MM.1S (cell line): ENCODE data around the gene DIO3.

Experiments used
- DNase-seq: peaks from one replicate; pipeline ENCODE4 v3.0.0-alpha.2; 2015
- H2AFZ ChIP-seq: fragments of 300-600 bp; sonication (generic); 2 replicates; pipeline ENCODE4 v1.6.0; 2016; ENCODE audit warnings: antibody characterized with exemption, low read length
- H3F3A ChIP-seq: fragments of 300-600 bp; sonication (generic); 2 replicates; pipeline ENCODE4 v1.6.1; 2016; ENCODE audit warnings: mild to moderate bottlenecking, antibody characterized with exemption, low read length, moderate library complexity, mixed read lengths; ENCODE audit not compliant: insufficient read depth
- H3K27ac ChIP-seq: fragments of 300-600 bp; sonication (generic); 2 replicates; pipeline ENCODE4 v1.5.1; 2016; ENCODE audit warnings: mild to moderate bottlenecking, low read length
- H3K27me3 ChIP-seq: fragments of 300-600 bp; sonication (generic); replicated peaks from 2 replicates; pipeline ENCODE4 v1.6.0; 2016; ENCODE audit warnings: low read length; ENCODE audit not compliant: insufficient read depth
- H3K36me3 ChIP-seq: fragments of 300-600 bp; sonication (generic); replicated peaks from 2 replicates; pipeline ENCODE4 v1.6.1; 2016; ENCODE audit warnings: mild to moderate bottlenecking, low read length, mixed read lengths; ENCODE audit not compliant: insufficient read depth
- H3K4me1 ChIP-seq: fragments of 300-600 bp; sonication (generic); 2 replicates; pipeline ENCODE4 v1.6.1; 2016; ENCODE audit warnings: low read length, mixed read lengths
- H3K4me2 ChIP-seq: fragments of 300-600 bp; sonication (generic); 2 replicates; pipeline ENCODE4 v1.6.0; 2016; ENCODE audit warnings: low read depth, low read length
- H3K4me3 ChIP-seq: fragments of 300-600 bp; sonication (generic); 2 replicates; pipeline ENCODE4 v1.5.1; 2016; ENCODE audit warnings: low read length, mixed read lengths
- H3K79me2 ChIP-seq: fragments of 300-600 bp; sonication (generic); 2 replicates; pipeline ENCODE4 v1.6.1; 2016; ENCODE audit warnings: mixed run types, low read length, mixed read lengths
- H3K9ac ChIP-seq: fragments of 300-600 bp; sonication (generic); 2 replicates; pipeline ENCODE4 v1.6.1; 2016; ENCODE audit warnings: low read length, mixed read lengths
- H3K9me2 ChIP-seq: fragments of 300-600 bp; sonication (generic); replicated peaks from 2 replicates; pipeline ENCODE4 v1.6.1; 2016; ENCODE audit warnings: mild to moderate bottlenecking, low read length, mixed read lengths; ENCODE audit not compliant: insufficient read depth
- H3K9me3 ChIP-seq: fragments of 300-600 bp; sonication (generic); replicated peaks from 2 replicates; pipeline ENCODE4 v1.6.1; 2016; ENCODE audit warnings: mild to moderate bottlenecking, low read length, mixed read lengths; ENCODE audit not compliant: insufficient read depth
- H4K20me1 ChIP-seq: fragments of 300-600 bp; sonication (generic); 2 replicates; pipeline ENCODE4 v1.6.1; 2016; ENCODE audit warnings: mild to moderate bottlenecking, low read length, moderate library complexity, mixed read lengths; ENCODE audit not compliant: insufficient read depth
- CTCF ChIP-seq: fragments of 300-600 bp; sonication (generic); IDR thresholded peaks from 2 replicates; pipeline ENCODE4 v1.5.1; 2016; ENCODE audit warnings: antibody characterized with exemption, low read length, mixed read lengths
- EZH2 ChIP-seq: fragments of 300-600 bp; sonication (generic); optimal IDR thresholded peaks from 2 replicates; pipeline ENCODE3; 2017; ENCODE audit warnings: low read depth, mild to moderate bottlenecking, antibody characterized with exemption, low read length, mixed read lengths
- EZH2phosphoT487 ChIP-seq: fragments of 300-600 bp; sonication (generic); IDR thresholded peaks from 2 replicates; pipeline ENCODE4 v1.6.1; 2018; ENCODE audit warnings: antibody characterized with exemption, low read length

DIO3 gene

GRCh38 chr14:101598571-101599233 lies 37.4 kb downstream of the DIO3 start:
- Histone ChIP-seq H3K9ac (no peak overlapping the region), H4K20me1 (no peaks in the 10 kb centered on the region), H3K4me1 (no peaks in the 10 kb centered on the region), H3K9me2 (no peaks in the 10 kb centered on the region), H3K4me3 (no peak overlapping the region), H3K79me2 (no peaks in the 10 kb centered on the region), H3F3A (no peaks in the 10 kb centered on the region), H3K9me3 (no peaks in the 10 kb centered on the region), H3K27ac (no peak overlapping the region), H3K4me2 (no peak overlapping the region), H3K36me3 (no peaks in the 10 kb centered on the region), H3K27me3 (peaks cover 12% of the 10 kb centered on the region), H2AFZ (no peak overlapping the region)
- TF ChIP-seq CTCF (no peak), EZH2phosphoT487 (no peak), EZH2 (no peak)
- DNase-seq: no peak

GRCh38 chr14:101599234-101599885 lies 38.1 kb downstream of the DIO3 start:
- no peaks in the 10 kb centered on the region for H3K9me3 ChIP-seq
- TF ChIP-seq EZH2 (no peak), EZH2phosphoT487 (no peak)
- H3K4me3 ChIP-seq: no peak overlapping the region
- H3K9ac ChIP-seq: no peak overlapping the region
- H3K27me3 ChIP-seq: peaks cover 12% of the 10 kb centered on the region
- no peak overlapping the region for H3K27ac ChIP-seq
- DNase-seq: no peak
- no peaks in the 10 kb centered on the region for H4K20me1 ChIP-seq
- H3F3A ChIP-seq: no peaks in the 10 kb centered on the region
- H3K9me2 ChIP-seq: no peaks in the 10 kb centered on the region
- H3K4me1 ChIP-seq: no peaks in the 10 kb centered on the region
- H2AFZ ChIP-seq: no peak overlapping the region
- no peak overlapping the region for H3K4me2 ChIP-seq
- H3K36me3 ChIP-seq: no peaks in the 10 kb centered on the region
- H3K79me2 ChIP-seq: no peaks in the 10 kb centered on the region

GRCh38 chr14:101600336-101600890 lies 39.1 kb downstream of the DIO3 start:
- no peak overlapping the region for H3K27ac ChIP-seq
- H2AFZ ChIP-seq: no peak overlapping the region
- no peaks in the 10 kb centered on the region for H4K20me1 ChIP-seq
- H3K4me2 ChIP-seq: no peak overlapping the region
- H3K9me2 ChIP-seq: no peaks in the 10 kb centered on the region
- H3K79me2 ChIP-seq: no peaks in the 10 kb centered on the region
- no peak for DNase-seq
- no peak overlapping the region for H3K9ac ChIP-seq
- TF ChIP-seq EZH2 (no peak), EZH2phosphoT487 (no peak), CTCF (no peak)
- H3K4me3 ChIP-seq: no peak overlapping the region
- H3K36me3 ChIP-seq: no peaks in the 10 kb centered on the region
- peaks cover 12% of the 10 kb centered on the region for H3K27me3 ChIP-seq
- no peaks in the 10 kb centered on the region for H3K4me1 ChIP-seq
- H3K9me3 ChIP-seq: no peaks in the 10 kb centered on the region
- H3F3A ChIP-seq: no peaks in the 10 kb centered on the region
